B cell (primary cell): ENCODE measurements around the gene CIBAR2. TPM values are rescaled to one million over a fixed set of nuclear protein-coding genes. Genes with fewer than 3 reads are reported as not detected.
A peak's percentile ranks its signal among the peaks of the same experiment; 100 is the strongest.

Experiments
- ATAC-seq: fragments of 200-7000 bp; cut with Tn5 transposase; one replicate; pipeline ENCODE4 v1.10.0; 2021; ENCODE audit warnings: low read depth, mild to moderate bottlenecking, moderate number of reproducible peaks, moderate library complexity
- CTCF ChIA-PET: fragments of 350-600 bp; sonication (Branson Sonifier 250); formaldehyde crosslinking; loops from one replicate; lab custom pipeline; 2021; ENCODE audit warnings: antibody characterized with exemption, inconsistent platforms; lab: Charles Lee
- POLR2A ChIA-PET: fragments of 350-600 bp; sonication (Branson Sonifier 250); formaldehyde crosslinking; loops from one replicate; lab custom pipeline; 2021; ENCODE audit warnings: antibody characterized with exemption; lab: Charles Lee
- DNase-seq: peaks from one replicate; pipeline ENCODE4 v3.0.0; 2013
- H2AFZ ChIP-seq: 2 replicates; pipeline ENCODE4 v1.6.1; 2012; ENCODE audit warnings: mild to moderate bottlenecking, low read depth, low read length; ENCODE audit not compliant: insufficient read depth, poor library complexity, severe bottlenecking
- H3K27ac ChIP-seq, 2 donors: 1 replicate in 1 of 2; 2 replicates in 1 of 2; pipeline ENCODE4 v1.5.1; 2012 to 2013; ENCODE audit warnings: low read length in 2 of 2, mild to moderate bottlenecking in 2 of 2, moderate library complexity in 1 of 2
- H3K27me3 ChIP-seq, 4 experiments: fragments of 200-600 bp in 1 of 4; sonication (generic) in 1 of 4; replicated peaks in 1 of 4; 1 replicate in 2 of 4; 2 replicates in 2 of 4; pipeline versions ENCODE4 v1.6.1 to v1.7.0; 2013 to 2016; ENCODE audit warnings: low read length in 3 of 4, mild to moderate bottlenecking in 2 of 4, mixed read lengths in 1 of 4, moderate library complexity in 1 of 4; ENCODE audit not compliant: insufficient read depth in 4 of 4, control insufficient read depth in 3 of 4; ENCODE audit errors: control extremely low read depth in 1 of 4
- H3K36me3 ChIP-seq, 2 experiments: replicated peaks in 1 of 2; 1 replicate in 1 of 2; 2 replicates in 1 of 2; pipeline versions ENCODE4 v1.6.1 to v1.7.1; 2013; ENCODE audit warnings: low read length in 1 of 2; ENCODE audit not compliant: insufficient read depth in 2 of 2, control insufficient read depth in 1 of 2; ENCODE audit errors: control extremely low read depth in 1 of 2, extremely low read depth in 1 of 2
- H3K4me1 ChIP-seq, 2 donors: fragments of 200-600 bp in 1 of 2; sonication (generic) in 1 of 2; 1 replicate in 1 of 2; 2 replicates in 1 of 2; pipeline versions ENCODE4 v1.5.1 to v1.6.1; 2013 to 2017; ENCODE audit warnings: low read length in 2 of 2; ENCODE audit not compliant: control insufficient read depth in 2 of 2, insufficient read depth in 2 of 2
- H3K4me2 ChIP-seq: replicated peaks from 2 replicates; pipeline ENCODE3; 2012; ENCODE audit warnings: mild to moderate bottlenecking, low read depth, low read length; ENCODE audit not compliant: poor library complexity, severe bottlenecking
- H3K4me3 ChIP-seq, 5 experiments: fragments of 200-600 bp in 1 of 5; sonication (generic) in 1 of 5; 1 replicate in 3 of 5; 2 replicates in 2 of 5; pipeline versions ENCODE4 v1.5.1 to v1.7.0; 2011 to 2016; ENCODE audit warnings: low read length in 4 of 5, mild to moderate bottlenecking in 4 of 5, low read depth in 2 of 5, control low read depth in 1 of 5, moderate library complexity in 1 of 5; ENCODE audit not compliant: insufficient read depth in 1 of 5; ENCODE audit errors: control extremely low read depth in 1 of 5, extremely low read depth in 1 of 5
- H3K79me2 ChIP-seq: fragments of 200-600 bp; sonication (generic); one replicate; pipeline ENCODE4 v1.6.0; 2016; ENCODE audit warnings: low read length; ENCODE audit not compliant: control insufficient read depth, insufficient read depth
- H3K9ac ChIP-seq: fragments of 200-600 bp; sonication (generic); 2 replicates; pipeline ENCODE4 v1.6.1; 2017; ENCODE audit warnings: mild to moderate bottlenecking, low read length, moderate library complexity
- H3K9me3 ChIP-seq, 3 donors: one replicate each; pipeline versions ENCODE4 v1.6.1 to v1.7.1; 2013; ENCODE audit warnings: low read length in 2 of 3; ENCODE audit not compliant: control insufficient read depth in 2 of 3, insufficient read depth in 1 of 3; ENCODE audit errors: control extremely low read depth in 1 of 3
- H4K20me1 ChIP-seq: 2 replicates; pipeline ENCODE4 v1.6.0; 2012; ENCODE audit warnings: mild to moderate bottlenecking, low read length; ENCODE audit not compliant: insufficient read depth, control insufficient read depth, poor library complexity, severe bottlenecking
- H3K27ac Mint-ChIP-seq: one replicate; pipeline ENCODE4 v1.8.0; 2021; ENCODE audit warnings: mixed read lengths
- H3K27me3 Mint-ChIP-seq: one replicate; pipeline ENCODE4 v1.8.0; 2021; ENCODE audit warnings: mixed read lengths
- H3K4me1 Mint-ChIP-seq: one replicate; pipeline ENCODE4 v1.8.0; 2021; ENCODE audit warnings: mixed read lengths
- H3K4me3 Mint-ChIP-seq: one replicate; pipeline ENCODE4 v1.8.0; 2021; ENCODE audit warnings: mixed read lengths
- H3K9me3 Mint-ChIP-seq: one replicate; pipeline ENCODE4 v1.8.0; 2022; ENCODE audit warnings: mixed read lengths; ENCODE audit not compliant: insufficient read depth
- EZH2 ChIP-seq: IDR thresholded peaks from 2 replicates; pipeline ENCODE4 v1.6.1; 2012; ENCODE audit warnings: borderline replicate concordance, low read depth, mild to moderate bottlenecking, moderate library complexity, low read length; ENCODE audit not compliant: insufficient read depth, poor library complexity, severe bottlenecking
- WGBS: methylation state at CpG from one replicate; pipeline ENCODE4 v1.1.5; 2013; ENCODE audit warnings: missing lambda C conversion rate; ENCODE audit not compliant: insufficient coverage; 5-methylcytosine and 5-hydroxymethylcytosine counted together
- intact Hi-C: fragments of 100-400 bp; cut with micrococcal nuclease; formaldehyde crosslinking; loops from one replicate; pipeline ENCODE4 v1.10.0; 2022
- polyA plus RNA-seq: library from polyadenylated mRNA; depleted of rRNA; stranded (reverse); fragments of >200 nt; gene quantifications from 2 replicates; pipeline ENCODE4 v1.2.3, GENCODE V29; 2012
- total RNA-seq, 2 donors: library from RNA; stranded (reverse); fragments of 120-200 nt in 1 of 2; gene quantifications; 1 replicate in 1 of 2; 2 replicates in 1 of 2; pipeline versions ENCODE4 v1.2.3 to v1.2.4, GENCODE V29; 2013 to 2022
- TF ChIP-seq, protein P1 (sequence below): fragments of 200-600 bp; IDR thresholded peaks from one replicate; pipeline ENCODE4 v1.8.0; 2022; ENCODE audit warnings: antibody characterized with exemption, mild to moderate bottlenecking

The CIBAR2 gene
- total and polyA plus RNA-seq, 2 donors (not counting 1 experiment from before 2014, with no cell fraction given) = not detected

DNA sequence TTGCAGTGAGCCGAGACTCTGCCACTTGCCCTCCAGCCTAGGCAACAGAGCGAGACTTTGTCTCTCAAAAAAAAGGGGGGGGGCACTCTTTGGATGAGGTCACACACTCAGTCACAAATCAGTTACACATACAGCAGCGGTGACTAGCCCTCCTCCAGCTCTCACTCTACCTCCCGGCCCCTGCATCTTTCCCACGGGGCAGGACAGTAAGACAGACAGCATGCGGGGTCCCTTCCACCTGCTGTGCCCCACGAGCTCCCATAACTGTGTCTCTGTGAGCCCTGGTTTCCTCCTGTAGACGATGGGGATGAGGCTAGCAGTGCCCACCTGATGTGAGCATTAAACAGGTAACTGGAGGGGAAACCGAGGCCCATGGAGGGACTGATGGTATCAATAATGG, 5.2 kb downstream of the CIBAR2 start:
- no peaks in the 10 kb centered on the region for H3K9me3 Mint-ChIP-seq
- no peak overlapping the region for H3K4me3 Mint-ChIP-seq
- H3K36me3 ChIP-seq = no peaks in the 10 kb centered on the region
- no peak overlapping the region for H3K9ac ChIP-seq
- no peak overlapping the region for H3K27ac ChIP-seq
- no peaks in the 10 kb centered on the region for H3K27me3 ChIP-seq
- intact Hi-C loops = no loop called here
- H3K27ac Mint-ChIP-seq = no peak overlapping the region
- TF ChIP-seq EZH2 = no peak
- TF ChIP-seq, protein P1, sequence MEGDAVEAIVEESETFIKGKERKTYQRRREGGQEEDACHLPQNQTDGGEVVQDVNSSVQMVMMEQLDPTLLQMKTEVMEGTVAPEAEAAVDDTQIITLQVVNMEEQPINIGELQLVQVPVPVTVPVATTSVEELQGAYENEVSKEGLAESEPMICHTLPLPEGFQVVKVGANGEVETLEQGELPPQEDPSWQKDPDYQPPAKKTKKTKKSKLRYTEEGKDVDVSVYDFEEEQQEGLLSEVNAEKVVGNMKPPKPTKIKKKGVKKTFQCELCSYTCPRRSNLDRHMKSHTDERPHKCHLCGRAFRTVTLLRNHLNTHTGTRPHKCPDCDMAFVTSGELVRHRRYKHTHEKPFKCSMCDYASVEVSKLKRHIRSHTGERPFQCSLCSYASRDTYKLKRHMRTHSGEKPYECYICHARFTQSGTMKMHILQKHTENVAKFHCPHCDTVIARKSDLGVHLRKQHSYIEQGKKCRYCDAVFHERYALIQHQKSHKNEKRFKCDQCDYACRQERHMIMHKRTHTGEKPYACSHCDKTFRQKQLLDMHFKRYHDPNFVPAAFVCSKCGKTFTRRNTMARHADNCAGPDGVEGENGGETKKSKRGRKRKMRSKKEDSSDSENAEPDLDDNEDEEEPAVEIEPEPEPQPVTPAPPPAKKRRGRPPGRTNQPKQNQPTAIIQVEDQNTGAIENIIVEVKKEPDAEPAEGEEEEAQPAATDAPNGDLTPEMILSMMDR = no peak
- H3K4me1 Mint-ChIP-seq = peaks cover 21% of the 10 kb centered on the region
- H3K79me2 ChIP-seq = no peaks in the 10 kb centered on the region
- no peak overlapping the region for H3K4me3 ChIP-seq
- DNase-seq = no peak
- H3K9me3 ChIP-seq = peaks cover 0 to 2% (median 0%) of the 10 kb centered on the region in 3 donors
- no peak for ATAC-seq
- CTCF ChIA-PET = no interaction called here
- H4K20me1 ChIP-seq = no peaks in the 10 kb centered on the region
- 97% methylated on average over 7 of the region's 9 CpGs for WGBS
- H3K4me1 ChIP-seq = peaks cover 20 to 36% of the 10 kb centered on the region in 2 donors
- no peak overlapping the region for H2AFZ ChIP-seq
- no peak overlapping the region for H3K4me2 ChIP-seq
- POLR2A ChIA-PET = no interaction called here
- H3K27me3 Mint-ChIP-seq = no peaks in the 10 kb centered on the region

DNA sequence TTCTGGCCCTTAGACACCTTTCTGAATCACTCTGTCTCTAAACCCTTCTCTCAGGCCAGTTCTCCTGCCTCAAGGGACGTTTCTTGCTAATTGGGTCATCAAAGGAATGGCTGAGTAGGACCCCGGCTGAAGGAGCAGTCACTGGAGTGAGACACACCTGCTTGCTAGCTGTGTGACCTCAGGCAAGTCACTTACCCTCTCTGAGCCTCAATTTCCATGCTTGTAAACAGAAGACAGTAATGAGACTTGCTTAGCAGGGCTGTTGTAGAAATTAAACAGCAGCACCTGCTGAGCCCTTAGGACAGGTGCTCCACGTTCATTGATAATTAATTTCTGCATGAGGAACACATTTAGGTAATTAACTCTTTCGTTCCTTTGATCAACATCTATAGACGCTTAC, 6.8 kb downstream of the CIBAR2 start:
- H3K79me2 ChIP-seq = no peaks in the 10 kb centered on the region
- no peak overlapping the region for H3K4me3 ChIP-seq
- CTCF ChIA-PET = interaction anchor here (2.5 kb wide), 1 partner anchor 9 kb away, joined by 11 read pairs; no protein-coding TSS in a partner anchor
- peak overlapping the region; percentile 67 for H3K4me2 ChIP-seq
- intact Hi-C loops = no loop called here
- H3K9me3 ChIP-seq = peaks cover 0 to 2% (median 0%) of the 10 kb centered on the region in 3 donors
- H3K27ac ChIP-seq = no peak overlapping the region
- H3K36me3 ChIP-seq = no peaks in the 10 kb centered on the region
- ATAC-seq (no peak), DNase-seq (no peak)
- Mint-ChIP-seq H3K9me3 (no peaks in the 10 kb centered on the region), H3K27me3 (no peaks in the 10 kb centered on the region), H3K27ac (no peak overlapping the region), H3K4me1 (peaks cover 21% of the 10 kb centered on the region), H3K4me3 (no peak overlapping the region)
- POLR2A ChIA-PET = no interaction called here
- H4K20me1 ChIP-seq = no peaks in the 10 kb centered on the region
- 64% methylated on average over 5 of the region's 5 CpGs for WGBS
- TF ChIP-seq, protein P1 = no peak
- no peak for TF ChIP-seq EZH2
- peak overlapping the region; percentile 62 for H2AFZ ChIP-seq
- H3K4me1 ChIP-seq = peaks cover 20 to 36% of the 10 kb centered on the region in 2 donors
- H3K27me3 ChIP-seq = no peaks in the 10 kb centered on the region
- no peak overlapping the region for H3K9ac ChIP-seq
